MCF 10A (cell line): ENCODE results near the gene CYP4Z1. TPM values are rescaled to one million over a fixed set of nuclear protein-coding genes. Genes with fewer than 3 reads are reported as not detected.

Experiments
- BruUV-seq: library from RNA; stranded (reverse); fragments of 400-500 nt; replicated peaks from 2 replicates; lab custom pipeline; 2021; lab: Mats Ljungman, UMichigan
- CTCF ChIA-PET: fragments of 300-600 bp; sonication (Branson Sonifier 250); formaldehyde crosslinking; extraction: SDS; loops from one replicate; lab custom pipeline; 2021; ENCODE audit warnings: antibody characterized with exemption, inconsistent platforms; lab: Yijun Ruan, JAX
- POLR2A ChIA-PET: fragments of 300-600, 350-650 bp; sonication (Branson Sonifier 250); formaldehyde crosslinking; extraction: SDS; loops from one replicate; lab custom pipeline; 2020; ENCODE audit warnings: antibody characterized with exemption, inconsistent platforms; lab: Yijun Ruan, JAX
- DNase-seq: peaks from one replicate; pipeline ENCODE4 v3.0.0-alpha.2; 2018; ENCODE audit not compliant: unreplicated experiment
- H3K27ac Mint-ChIP-seq: one replicate; pipeline ENCODE4 v1.8.0; 2022; ENCODE audit warnings: mild to moderate bottlenecking, low read depth, mixed read lengths; ENCODE audit not compliant: unreplicated experiment
- H3K27me3 Mint-ChIP-seq: one replicate; pipeline ENCODE4 v1.8.0; 2022; ENCODE audit warnings: mixed read lengths; ENCODE audit not compliant: insufficient read depth, unreplicated experiment
- H3K36me3 Mint-ChIP-seq: one replicate; pipeline ENCODE4 v1.8.0; 2022; ENCODE audit warnings: mild to moderate bottlenecking, moderate library complexity, mixed read lengths; ENCODE audit not compliant: insufficient read depth, unreplicated experiment
- H3K4me1 Mint-ChIP-seq: one replicate; pipeline ENCODE4 v1.8.0; 2022; ENCODE audit warnings: mixed read lengths; ENCODE audit not compliant: insufficient read depth, unreplicated experiment
- H3K4me3 Mint-ChIP-seq: one replicate; pipeline ENCODE4 v1.8.0; 2022; ENCODE audit warnings: mild to moderate bottlenecking, moderate library complexity, mixed read lengths; ENCODE audit not compliant: unreplicated experiment
- H3K9me3 Mint-ChIP-seq: one replicate; pipeline ENCODE4 v1.8.0; 2022; ENCODE audit warnings: mixed read lengths; ENCODE audit not compliant: unreplicated experiment
- CTCF ChIP-seq: fragments of 200-600 bp; IDR thresholded peaks from one replicate; pipeline ENCODE4 v1.8.0; 2022; ENCODE audit warnings: antibody characterized with exemption, mild to moderate bottlenecking; ENCODE audit not compliant: unreplicated experiment
- intact Hi-C: fragments of 100-400 bp; cut with micrococcal nuclease; formaldehyde crosslinking; loops from 2 replicates; pipeline ENCODE4 v1.14.1; 2022
- total RNA-seq: library from RNA; stranded (reverse); gene quantifications from 2 replicates; pipeline ENCODE4 v1.2.3, GENCODE V29; 2022

CYP4Z1 gene
- total RNA-seq, 1 experiment from 2014 or later: not detected

GRCh38 chr1:47024141-47024801 is 42.8 kb upstream of the CYP4Z1 start:
- no TSS peak for BruUV-seq
- ChIA-PET CTCF (interaction anchor here (0.6 to 1.0 kb wide), 3 partner anchors 10 to 275 kb away, joined by 3 read pairs; no protein-coding TSS in a partner anchor), POLR2A (no interaction called here)
- Mint-ChIP-seq H3K27me3 (no peaks in the 10 kb centered on the region), H3K9me3 (no peaks in the 10 kb centered on the region), H3K36me3 (no peaks in the 10 kb centered on the region), H3K27ac (no peak overlapping the region), H3K4me3 (peak overlapping the region; percentile 71), H3K4me1 (peaks cover 21% of the 10 kb centered on the region)
- no peak for DNase-seq
- TF ChIP-seq CTCF: no peak
- intact Hi-C loops: no loop called here

GRCh38 chr1:47030170-47030805 is 36.7 kb upstream of the CYP4Z1 start:
- TF ChIP-seq CTCF: no peak
- CTCF ChIA-PET: interaction anchor here (1.0 to 1.7 kb wide), 2 partner anchors 11 to 145 kb away, joined by 3 to 4 read pairs; no protein-coding TSS in a partner anchor
- Mint-ChIP-seq H3K4me1 (peaks cover 62% of the 10 kb centered on the region), H3K27me3 (no peaks in the 10 kb centered on the region), H3K4me3 (peak overlapping the region; percentile 28), H3K27ac (peak overlapping the region; percentile 87), H3K9me3 (peaks cover 7% of the 10 kb centered on the region), H3K36me3 (no peaks in the 10 kb centered on the region)
- no TSS peak for BruUV-seq
- POLR2A ChIA-PET: interaction anchor here (1.3 kb wide), 1 partner anchor 11 kb away, joined by 3 read pairs; no protein-coding TSS in a partner anchor
- DNase-seq: peak; percentile 72
- intact Hi-C loops: no loop called here

GRCh38 chr1:47031059-47031458 is 36.0 kb upstream of the CYP4Z1 start:
- Mint-ChIP-seq H3K27me3 (no peaks in the 10 kb centered on the region), H3K4me1 (peaks cover 55% of the 10 kb centered on the region), H3K36me3 (no peaks in the 10 kb centered on the region), H3K27ac (peak overlapping the region; percentile 87), H3K9me3 (peaks cover 7% of the 10 kb centered on the region), H3K4me3 (peak overlapping the region; percentile 20)
- intact Hi-C loops: no loop called here
- BruUV-seq: no TSS peak
- no peak for TF ChIP-seq CTCF
- ChIA-PET POLR2A (interaction anchor here (1.0 to 1.3 kb wide), 2 partner anchors 11 to 12 kb away, joined by 3 read pairs; no protein-coding TSS in a partner anchor), CTCF (interaction anchor here (1.2 to 1.7 kb wide), 2 partner anchors 12 to 18 kb away, joined by 3 to 4 read pairs; no protein-coding TSS in a partner anchor)
- DNase-seq: peak; percentile 97

- Mint-ChIP-seq H3K4me1 (peaks cover 55% of the 10 kb centered on the region), H3K27me3 (no peaks in the 10 kb centered on the region), H3K9me3 (peaks cover 7% of the 10 kb centered on the region), H3K4me3 (peak overlapping the region; percentile 20), H3K36me3 (no peaks in the 10 kb centered on the region), H3K27ac (peak overlapping the region; percentile 87)
- intact Hi-C loops: no loop called here
- DNase-seq: peak; percentile 80
- no TSS peak for BruUV-seq
- TF ChIP-seq CTCF: no peak
- POLR2A ChIA-PET: interaction anchor here (0.6 to 1.0 kb wide), 2 partner anchors 11 to 30 kb away, joined by 3 read pairs; no protein-coding TSS in a partner anchor
- CTCF ChIA-PET: interaction anchor here (0.5 to 1.2 kb wide), 2 partner anchors 18 to 364 kb away, joined by 3 read pairs; no protein-coding TSS in a partner anchor
Measured at GRCh38 chr1:47031585-47031984, 35.4 kb upstream of the CYP4Z1 start.
